Measurements from ENCODE around the gene DBX1.
A peak's percentile ranks its signal among the peaks of the same experiment; 100 is the strongest.
"Not testable (repeated sequence)": the region's sequence is repeated elsewhere in the genome, so short reads cannot be mapped to it uniquely, and the experiment has no call there.

The DBX1 gene

GRCh38 chr11:20154381-20154780, 5.9 kb downstream of the DBX1 start:
- Mint-ChIP-seq H3K9me3 (peaks cover 11% of the 10 kb centered on the region), H3K27me3 (peaks cover 55% of the 10 kb centered on the region), H3K27ac (no peak overlapping the region), H3K4me1 (ENCODE audit: low read depth) (peaks cover 23% of the 10 kb centered on the region), H3K4me3 (no peak overlapping the region), H3K36me3 (ENCODE audit: low read depth) (peaks cover 7% of the 10 kb centered on the region)

GRCh38 chr11:20138707-20139106, 21.6 kb downstream of the DBX1 start:
- Mint-ChIP-seq H3K27ac (no peak overlapping the region), H3K36me3 (ENCODE audit: low read depth) (no peaks in the 10 kb centered on the region), H3K4me3 (no peak overlapping the region), H3K27me3 (peaks cover 48% of the 10 kb centered on the region), H3K9me3 (no peaks in the 10 kb centered on the region), H3K4me1 (ENCODE audit: low read depth) (no peaks in the 10 kb centered on the region)

GRCh38 chr11:20137637-20138036, 22.6 kb downstream of the DBX1 start:
- H3K27ac Mint-ChIP-seq: no peak overlapping the region
- peaks cover under 1% of the 10 kb centered on the region for H3K4me1 Mint-ChIP-seq (ENCODE audit: low read depth)
- H3K36me3 Mint-ChIP-seq (ENCODE audit: low read depth): no peaks in the 10 kb centered on the region

DNA sequence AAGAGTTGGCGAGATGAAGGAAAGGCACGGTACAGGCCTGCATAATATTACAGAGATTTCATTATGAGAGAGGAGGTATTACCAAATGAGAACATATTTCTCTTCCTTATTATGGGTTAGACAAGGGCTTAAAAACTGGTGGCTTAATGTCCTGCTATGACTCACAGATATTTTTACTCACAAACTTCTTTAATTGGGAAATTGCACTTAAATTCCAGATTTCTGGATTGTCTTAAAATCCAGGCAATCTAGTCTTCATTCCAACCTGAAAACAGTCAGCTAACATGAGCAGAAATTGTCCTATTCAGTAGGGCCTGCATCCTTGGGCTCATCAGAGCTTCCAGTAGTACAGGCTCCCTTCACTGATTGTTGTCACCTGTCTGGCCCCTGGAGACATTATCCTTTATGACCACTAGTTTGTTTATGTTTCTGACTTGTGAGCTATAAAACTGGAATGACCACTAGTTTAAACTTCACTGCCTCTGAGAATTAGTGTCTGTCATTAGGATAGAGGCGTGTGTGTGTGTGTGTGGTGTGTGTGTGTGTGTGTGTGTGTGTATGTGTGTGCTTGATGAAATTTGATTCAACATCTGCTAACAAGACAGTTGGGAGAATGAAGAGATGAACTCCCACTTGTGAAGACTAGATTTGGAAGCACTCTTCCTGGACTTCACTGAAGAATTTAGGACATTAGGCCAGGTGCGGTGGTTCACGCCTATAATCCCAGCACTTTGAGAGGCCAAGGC, 25.1 kb downstream of the DBX1 start:
- H3K27me3 Mint-ChIP-seq: peaks cover 57% of the 10 kb centered on the region
- peaks cover 14% of the 10 kb centered on the region for H3K4me1 Mint-ChIP-seq (ENCODE audit: low read depth)
- no peaks in the 10 kb centered on the region for H3K9me3 Mint-ChIP-seq
- H3K4me3 Mint-ChIP-seq: no peak overlapping the region
- no peaks in the 10 kb centered on the region for H3K36me3 Mint-ChIP-seq (ENCODE audit: low read depth)
- no peak overlapping the region for H3K27ac Mint-ChIP-seq

More at GRCh38 chr11:20137637-20138036, 22.6 kb downstream of the DBX1 start:
- H3K4me3 Mint-ChIP-seq: no peak overlapping the region
- H3K27me3 Mint-ChIP-seq: peaks cover 53% of the 10 kb centered on the region
- H3K9me3 Mint-ChIP-seq: no peaks in the 10 kb centered on the region

DNA sequence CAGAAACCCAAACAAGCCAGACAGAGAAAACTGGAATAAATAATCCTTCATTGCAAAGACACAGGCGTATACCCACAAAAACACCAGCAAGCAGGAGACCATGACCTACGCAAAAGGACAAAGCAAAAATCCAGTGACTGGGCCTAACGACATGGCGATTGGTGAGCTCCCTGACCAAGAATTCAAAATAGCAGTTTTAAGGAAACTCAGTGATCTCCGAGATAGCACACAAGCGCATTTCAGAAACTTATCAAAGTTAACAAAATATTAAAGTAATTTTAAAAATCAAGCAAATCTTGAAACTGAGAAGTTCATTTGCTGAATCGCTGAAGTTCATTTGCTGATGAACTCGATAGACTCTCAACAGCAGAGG, 27.6 kb downstream of the DBX1 start:
- H3K27me3 Mint-ChIP-seq: peaks cover 40% of the 10 kb centered on the region
- no peak overlapping the region for H3K27ac Mint-ChIP-seq

GRCh38 chr11:20131788-20132666, 28.2 kb downstream of the DBX1 start:
- Mint-ChIP-seq H3K36me3 (ENCODE audit: low read depth) (no peaks in the 10 kb centered on the region), H3K4me3 (peak overlapping the region; percentile 68), H3K9me3 (no peaks in the 10 kb centered on the region), H3K4me1 (ENCODE audit: low read depth) (peaks cover 14% of the 10 kb centered on the region), H3K27ac (no peak overlapping the region), H3K27me3 (peaks cover 40% of the 10 kb centered on the region)

More for the DNA sequence above, 27.6 kb downstream of the DBX1 start:
- H3K4me1 Mint-ChIP-seq (ENCODE audit: low read depth): peaks cover 14% of the 10 kb centered on the region
- no peaks in the 10 kb centered on the region for H3K36me3 Mint-ChIP-seq (ENCODE audit: low read depth)
- peak overlapping the region; percentile 68 for H3K4me3 Mint-ChIP-seq
- no peaks in the 10 kb centered on the region for H3K9me3 Mint-ChIP-seq

- Mint-ChIP-seq H3K36me3 (ENCODE audit: low read depth) (no peaks in the 10 kb centered on the region), H3K9me3 (no peaks in the 10 kb centered on the region), H3K27me3 (peaks cover 36% of the 10 kb centered on the region), H3K4me1 (ENCODE audit: low read depth) (peaks cover 14% of the 10 kb centered on the region), H3K4me3 (no peak overlapping the region), H3K27ac (no peak overlapping the region)
Measured at GRCh38 chr11:20129665-20130064, 30.6 kb downstream of the DBX1 start.

- not testable (repeated sequence) for H3K4me3 Mint-ChIP-seq; H3K27ac Mint-ChIP-seq; H3K36me3 Mint-ChIP-seq (ENCODE audit: low read depth); H3K9me3 Mint-ChIP-seq
- H3K4me1 Mint-ChIP-seq (ENCODE audit: low read depth): peaks cover 14% of the 10 kb centered on the region
- peaks cover 26% of the 10 kb centered on the region for H3K27me3 Mint-ChIP-seq
Measured at GRCh38 chr11:20128528-20128825, 31.8 kb downstream of the DBX1 start.

- peaks cover 14% of the 10 kb centered on the region for H3K4me1 Mint-ChIP-seq (ENCODE audit: low read depth)
- no peak overlapping the region for H3K27ac Mint-ChIP-seq
- H3K9me3 Mint-ChIP-seq: no peaks in the 10 kb centered on the region
- no peaks in the 10 kb centered on the region for H3K36me3 Mint-ChIP-seq (ENCODE audit: low read depth)
- H3K4me3 Mint-ChIP-seq: no peak overlapping the region
- H3K27me3 Mint-ChIP-seq: peaks cover 24% of the 10 kb centered on the region
Measured at GRCh38 chr11:20127671-20128527, 32.4 kb downstream of the DBX1 start.

DNA sequence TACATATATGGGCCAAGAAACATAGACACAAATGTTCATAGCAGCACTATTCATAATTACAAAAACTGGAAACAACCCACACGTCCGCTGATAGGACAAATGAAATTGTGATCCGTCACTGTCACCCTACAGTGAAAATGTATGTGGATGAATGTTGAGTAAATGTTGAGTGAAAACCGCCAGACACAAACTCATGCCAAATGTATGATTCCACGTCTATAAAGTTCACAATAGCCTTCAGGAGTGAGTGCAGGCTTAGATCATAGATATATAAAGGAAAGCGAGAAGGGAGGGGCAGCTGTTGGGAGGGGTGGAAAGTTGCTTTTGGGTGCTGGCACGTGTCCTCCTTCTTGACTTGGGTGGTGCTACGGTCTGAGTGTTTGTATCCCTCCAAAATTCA, 33.6 kb downstream of the DBX1 start:
- peaks cover 13% of the 10 kb centered on the region for H3K27me3 Mint-ChIP-seq
- H3K36me3 Mint-ChIP-seq (ENCODE audit: low read depth): no peaks in the 10 kb centered on the region
- no peak overlapping the region for H3K4me3 Mint-ChIP-seq
- H3K4me1 Mint-ChIP-seq (ENCODE audit: low read depth): peaks cover 4% of the 10 kb centered on the region
- H3K9me3 Mint-ChIP-seq: no peaks in the 10 kb centered on the region
- no peak overlapping the region for H3K27ac Mint-ChIP-seq

DNA sequence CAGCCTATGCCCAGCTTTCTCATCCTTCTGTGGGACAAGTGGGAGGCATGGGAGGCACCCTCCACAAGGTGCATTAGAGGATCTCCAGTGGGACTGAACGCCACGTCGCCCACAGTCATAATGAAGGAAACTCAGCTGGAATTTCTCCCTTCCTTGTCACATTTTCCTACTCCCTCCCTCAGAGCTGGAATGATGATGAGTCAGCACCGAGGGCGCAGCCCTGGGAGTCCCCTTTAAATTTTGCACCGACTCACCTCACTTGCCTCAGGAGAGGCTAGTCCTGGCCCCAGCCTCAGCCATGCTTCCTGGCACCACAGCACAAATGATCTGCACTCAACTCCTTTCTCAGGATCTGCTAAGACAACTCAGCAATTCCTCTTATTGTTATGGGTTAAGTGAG, 34.3 kb downstream of the DBX1 start:
- H3K27ac Mint-ChIP-seq: no peak overlapping the region
- H3K36me3 Mint-ChIP-seq (ENCODE audit: low read depth): no peaks in the 10 kb centered on the region
- no peaks in the 10 kb centered on the region for H3K4me1 Mint-ChIP-seq (ENCODE audit: low read depth)
- H3K4me3 Mint-ChIP-seq: no peak overlapping the region
- peaks cover 14% of the 10 kb centered on the region for H3K27me3 Mint-ChIP-seq
- no peaks in the 10 kb centered on the region for H3K9me3 Mint-ChIP-seq

GRCh38 chr11:20122131-20122530, 38.1 kb downstream of the DBX1 start:
- H3K27ac Mint-ChIP-seq: no peak overlapping the region
- no peaks in the 10 kb centered on the region for H3K36me3 Mint-ChIP-seq (ENCODE audit: low read depth)
- no peak overlapping the region for H3K4me3 Mint-ChIP-seq
- no peaks in the 10 kb centered on the region for H3K4me1 Mint-ChIP-seq (ENCODE audit: low read depth)
- peaks cover 16% of the 10 kb centered on the region for H3K27me3 Mint-ChIP-seq
- H3K9me3 Mint-ChIP-seq: no peaks in the 10 kb centered on the region

DNA sequence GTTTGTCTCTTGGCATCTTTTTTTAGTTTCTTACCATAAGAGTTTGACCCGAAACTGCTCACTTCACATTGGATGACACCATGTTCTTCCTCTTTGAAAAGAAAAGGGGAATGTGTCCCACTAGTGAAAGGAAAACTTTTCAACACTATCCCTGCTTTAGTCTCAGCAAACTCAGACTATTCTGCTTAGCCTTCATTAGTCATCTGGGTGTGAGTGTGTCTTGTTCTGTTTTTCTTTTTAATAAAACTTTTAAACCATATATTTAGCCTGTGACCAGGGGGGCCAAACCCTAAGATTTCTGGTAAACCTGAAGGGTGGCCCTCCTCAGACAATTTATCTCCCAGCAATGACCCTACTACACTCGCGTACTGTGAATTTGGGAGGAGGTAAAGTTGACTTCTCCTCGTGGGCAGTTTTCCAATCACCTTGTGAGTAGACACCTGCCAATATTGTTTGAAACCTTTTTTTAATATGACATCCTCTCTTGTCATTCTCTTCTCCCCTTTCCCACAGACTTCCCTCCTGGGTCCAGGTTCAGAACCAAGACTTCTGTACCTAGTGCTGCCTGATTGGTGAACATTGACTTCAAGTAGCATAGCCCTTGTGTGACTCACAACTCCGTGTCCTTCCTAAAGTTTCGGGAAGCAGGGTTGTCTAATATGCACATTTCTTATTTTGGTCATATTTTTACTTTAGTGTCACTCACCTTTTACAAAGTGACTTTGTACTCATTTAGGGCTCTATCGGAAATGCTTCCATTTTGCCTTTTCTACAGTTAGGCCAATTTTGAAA, 39.9 kb downstream of the DBX1 start:
- no peak overlapping the region for H3K4me3 Mint-ChIP-seq
- no peaks in the 10 kb centered on the region for H3K4me1 Mint-ChIP-seq (ENCODE audit: low read depth)
- H3K27me3 Mint-ChIP-seq: peaks cover 16% of the 10 kb centered on the region
- no peaks in the 10 kb centered on the region for H3K36me3 Mint-ChIP-seq (ENCODE audit: low read depth)
- no peaks in the 10 kb centered on the region for H3K9me3 Mint-ChIP-seq
- H3K27ac Mint-ChIP-seq: no peak overlapping the region

- Mint-ChIP-seq H3K27me3 (peaks cover 19% of the 10 kb centered on the region), H3K9me3 (no peaks in the 10 kb centered on the region), H3K4me1 (ENCODE audit: low read depth) (no peaks in the 10 kb centered on the region), H3K4me3 (no peak overlapping the region), H3K27ac (no peak overlapping the region), H3K36me3 (ENCODE audit: low read depth) (no peaks in the 10 kb centered on the region)
Measured at GRCh38 chr11:20119315-20119714, 41.0 kb downstream of the DBX1 start.

All from stimulated activated naive CD8-positive, alpha-beta T cell treated with anti-CD3 and anti-CD28 coated beads, Interleukin-15, Interleukin-2, amounts not matched to agents 100 ng/mL and 50 ng/mL, for 24 hours (primary cell).